Posterior cingulate gyrus (tissue), 11 donors: ENCODE results near the gene PIPOX.

Experiments
- DNase-seq, 10 donors: peaks; one replicate each; pipeline versions ENCODE4 v3.0.0 to v3.0.0-alpha.2; 2020 to 2021; ENCODE audit warnings: mixed read lengths in 3 of 10
- intact Hi-C: fragments of 100-400 bp; cut with DNase I; formaldehyde crosslinking; loops from one replicate; pipeline ENCODE4 v1.15.1; 2023

Gene PIPOX, protein sequence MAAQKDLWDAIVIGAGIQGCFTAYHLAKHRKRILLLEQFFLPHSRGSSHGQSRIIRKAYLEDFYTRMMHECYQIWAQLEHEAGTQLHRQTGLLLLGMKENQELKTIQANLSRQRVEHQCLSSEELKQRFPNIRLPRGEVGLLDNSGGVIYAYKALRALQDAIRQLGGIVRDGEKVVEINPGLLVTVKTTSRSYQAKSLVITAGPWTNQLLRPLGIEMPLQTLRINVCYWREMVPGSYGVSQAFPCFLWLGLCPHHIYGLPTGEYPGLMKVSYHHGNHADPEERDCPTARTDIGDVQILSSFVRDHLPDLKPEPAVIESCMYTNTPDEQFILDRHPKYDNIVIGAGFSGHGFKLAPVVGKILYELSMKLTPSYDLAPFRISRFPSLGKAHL

DNA sequence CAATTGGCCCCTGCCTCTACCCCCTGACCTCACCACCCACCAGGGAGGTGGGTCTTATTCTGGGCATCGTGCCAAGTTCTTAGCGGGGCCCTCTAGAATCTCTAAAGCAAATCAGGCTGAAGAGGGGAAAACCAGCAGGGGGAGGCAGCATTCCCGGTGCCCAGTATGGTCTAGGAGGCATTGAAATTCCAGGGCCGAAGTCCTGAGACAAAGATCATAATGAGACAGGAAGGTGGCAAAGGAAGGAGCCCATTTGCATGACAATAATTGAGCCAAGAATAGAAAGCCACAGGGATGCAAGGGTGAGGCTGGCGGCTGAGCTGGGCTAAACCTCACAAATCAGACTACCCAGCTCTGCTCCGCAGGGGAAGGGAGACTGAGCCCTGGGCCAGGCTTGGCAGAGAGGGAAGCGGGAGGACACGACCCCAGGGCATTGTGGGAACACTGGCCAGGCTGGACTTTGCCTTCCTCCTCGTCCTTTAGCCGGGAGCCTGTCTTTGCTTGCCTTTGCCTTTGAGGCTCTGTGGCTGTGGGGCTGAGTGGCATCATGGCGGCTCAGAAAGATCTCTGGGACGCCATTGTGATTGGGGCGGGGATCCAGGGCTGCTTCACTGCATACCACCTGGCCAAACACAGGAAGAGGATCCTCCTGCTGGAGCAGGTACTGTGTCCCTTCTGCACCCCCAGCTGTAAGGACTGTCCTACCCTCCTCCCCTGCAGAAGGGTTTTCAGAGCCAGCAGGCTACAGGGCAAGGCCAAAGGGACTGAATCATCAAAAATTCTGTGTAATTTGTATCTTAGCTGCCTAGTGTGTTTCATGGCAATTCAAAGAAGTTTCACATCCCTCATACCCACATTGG, at the start of gene PIPOX:
Gene PIPOX, plus strand, starts transcription at position 463 of the 860 bp plus-strand sequence. Its CDS starts 85 bp downstream, at position 548.
- peak in 8 of 10 donors; percentile 24 to 88 (median 46) for DNase-seq
- intact Hi-C loops = loop anchor here (2.0 kb wide), 1 partner anchor 76 kb away; no protein-coding TSS in a partner anchor

DNA sequence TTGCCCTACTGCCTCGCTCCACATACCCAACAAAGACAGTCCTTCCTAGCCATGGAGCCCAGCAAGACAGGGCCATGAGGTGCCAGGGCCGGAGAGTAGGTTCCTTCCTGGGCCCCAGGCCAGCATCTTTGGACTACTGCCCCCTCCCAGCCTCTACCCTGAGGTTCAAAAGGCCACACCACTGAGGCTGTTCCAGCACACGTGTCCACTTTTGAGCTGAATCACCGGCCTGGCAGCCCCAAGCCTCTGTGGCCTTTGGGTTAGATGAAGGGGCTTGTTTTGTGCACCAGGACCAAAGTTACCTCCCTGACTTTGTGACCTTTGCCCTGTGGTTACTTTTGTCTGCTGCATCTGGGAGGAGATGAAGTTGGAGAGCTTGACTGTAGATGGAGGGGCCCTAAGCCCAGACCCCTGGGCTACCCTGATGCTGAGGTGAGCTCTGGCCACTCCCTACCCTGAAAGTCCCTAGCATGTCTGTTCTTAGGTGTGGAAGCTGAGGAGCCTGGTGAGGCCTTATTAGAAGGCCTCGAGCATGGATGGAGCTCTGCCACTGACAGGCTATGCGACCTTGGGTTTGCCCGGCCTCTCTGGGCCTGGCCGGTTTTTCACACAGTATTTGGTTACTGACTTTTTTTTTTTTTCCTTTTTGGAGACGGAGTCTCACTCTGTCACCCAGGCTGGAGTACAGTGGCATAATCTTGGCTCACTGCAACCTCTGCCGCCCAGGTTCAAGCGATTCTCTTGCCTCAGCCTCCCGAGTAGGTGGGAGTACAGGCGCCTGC, 49.1 kb upstream of the PIPOX start:
- intact Hi-C loops = no loop called here
- no peak for DNase-seq

DNA sequence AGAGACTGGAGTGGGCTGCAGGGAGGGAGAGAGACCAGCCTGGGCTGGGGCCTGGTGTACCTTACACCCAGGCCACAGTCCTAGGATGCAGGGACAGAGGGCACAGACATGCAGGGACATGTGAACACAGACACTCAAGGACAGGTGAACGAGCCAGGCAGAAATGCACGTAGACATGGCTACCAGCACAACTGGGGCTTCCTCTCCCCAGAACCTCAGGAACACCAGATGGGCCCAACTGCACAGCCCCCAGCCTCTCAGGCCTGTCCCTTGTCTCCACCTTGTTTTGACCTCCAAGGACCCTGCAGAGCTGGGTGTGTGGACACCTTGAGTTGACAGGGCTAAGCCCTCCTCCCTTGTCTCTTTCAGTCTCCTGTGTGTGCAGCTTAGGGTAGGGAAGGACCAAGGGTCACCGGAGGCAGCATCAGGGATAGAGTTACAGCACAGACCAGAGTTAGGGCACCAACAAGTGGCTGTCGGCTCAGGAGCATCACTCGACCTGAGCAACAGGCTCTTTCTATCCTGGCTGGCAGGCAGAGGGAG, 46.3 kb upstream of the PIPOX start:
- intact Hi-C loops = no loop called here
- DNase-seq = no peak

DNA sequence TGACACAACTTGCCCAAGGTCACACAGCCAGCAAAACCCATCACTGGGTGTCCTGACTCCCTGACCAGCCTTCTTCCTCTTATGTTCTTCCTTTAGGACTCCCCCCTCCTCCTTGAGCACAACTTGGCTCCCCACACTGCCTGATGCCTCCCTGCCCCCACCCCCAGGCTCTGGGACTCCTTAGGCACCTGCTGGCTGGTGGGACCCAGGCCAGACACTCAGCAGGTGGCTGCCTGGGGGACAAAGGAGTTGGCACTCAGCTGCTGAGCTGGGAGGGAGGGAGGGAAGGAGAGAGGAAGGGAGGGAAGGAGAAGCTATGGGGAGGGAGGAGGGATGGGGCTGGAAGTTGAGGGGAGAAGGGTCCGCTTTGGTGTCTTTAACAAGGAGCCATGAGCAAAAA, 45.1 kb upstream of the PIPOX start:
- peak in 1 of 10 donors; percentile 67 for DNase-seq
- intact Hi-C loops = no loop called here

DNA sequence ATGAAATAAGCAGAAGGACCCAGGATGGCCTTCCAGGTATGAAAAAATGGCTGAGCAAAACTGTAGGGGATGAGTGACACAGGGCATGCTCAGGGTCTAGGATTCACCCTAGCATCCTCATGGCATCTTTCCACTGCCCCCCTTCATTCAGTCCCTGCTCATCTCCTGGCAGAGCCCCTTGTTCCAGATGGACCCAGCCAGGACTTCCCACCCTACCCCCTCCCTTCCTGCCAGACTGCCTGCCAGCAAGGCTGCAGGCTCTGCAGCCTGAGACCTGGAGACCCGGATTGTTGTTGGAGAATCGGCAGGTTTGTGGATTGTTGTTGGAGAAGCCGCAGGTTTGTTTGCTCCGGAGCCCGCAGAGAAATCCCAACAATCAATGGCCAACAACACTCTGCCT, 43.7 kb upstream of the PIPOX start:
- peak in 1 of 10 donors; percentile 18 for DNase-seq
- intact Hi-C loops = no loop called here

DNA sequence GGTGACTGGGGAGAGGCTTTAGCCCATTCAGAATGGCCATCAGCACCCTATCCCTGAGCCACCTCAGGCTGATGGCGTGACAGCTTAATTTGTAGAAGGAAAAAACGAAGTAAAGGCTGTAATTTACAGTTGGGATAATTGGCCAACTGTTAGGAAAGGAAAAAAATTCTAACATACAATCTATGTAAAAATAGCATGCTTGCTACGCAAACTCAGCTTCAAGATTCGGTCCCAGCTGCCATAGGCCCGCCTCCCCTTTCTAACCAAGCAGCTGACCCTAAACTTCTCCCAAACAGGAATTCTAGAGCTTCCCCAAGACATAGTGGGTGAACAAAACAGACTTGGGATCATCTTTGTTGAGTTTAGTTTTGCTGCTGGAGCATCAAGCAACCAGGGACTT, 42.0 kb upstream of the PIPOX start:
- peak in 1 of 10 donors; percentile 45 for DNase-seq
- intact Hi-C loops = no loop called here

DNA sequence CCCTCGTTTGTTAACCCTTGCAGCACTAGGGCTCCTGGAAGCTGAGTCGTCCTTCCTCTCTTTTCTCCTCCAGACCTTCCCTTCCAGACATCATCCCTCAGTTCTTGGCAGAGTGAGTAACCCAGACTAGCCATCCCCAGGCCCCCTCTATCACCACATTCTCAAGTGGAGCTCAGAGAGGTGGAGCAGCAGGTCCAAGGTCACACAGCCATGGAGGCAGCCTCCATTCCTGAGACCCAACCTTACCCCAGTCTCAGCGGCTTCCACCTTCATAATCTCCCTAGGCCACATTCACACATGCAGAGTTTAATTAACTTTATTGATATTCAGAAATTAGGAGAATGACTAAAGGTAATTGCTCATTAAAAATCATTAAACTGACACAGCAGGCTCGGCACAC, 40.1 kb upstream of the PIPOX start:
- intact Hi-C loops = no loop called here
- peak in 1 of 10 donors; percentile 31 for DNase-seq

DNA sequence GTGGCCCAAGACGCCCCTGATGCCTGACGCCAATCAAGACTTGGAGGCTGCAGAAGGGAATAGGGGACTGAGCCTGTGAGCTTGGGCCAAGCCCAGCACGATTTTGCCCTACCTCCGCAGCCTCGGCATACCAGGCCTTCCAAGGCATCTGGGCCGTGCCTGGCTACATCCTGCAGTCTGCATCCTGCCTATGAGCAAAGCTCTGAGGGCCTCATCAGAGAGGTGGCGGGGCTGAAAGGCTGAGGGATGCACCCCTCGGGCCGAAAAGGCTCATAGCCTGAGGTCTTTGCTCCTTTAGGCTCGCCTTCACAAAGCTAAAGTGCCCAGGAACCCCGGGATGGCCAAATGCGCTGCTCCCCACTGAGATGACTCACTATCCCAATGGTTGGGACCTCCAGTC, 39.7 kb upstream of the PIPOX start:
- intact Hi-C loops = no loop called here
- DNase-seq = peak in 2 of 10 donors; percentile 66 to 74

DNA sequence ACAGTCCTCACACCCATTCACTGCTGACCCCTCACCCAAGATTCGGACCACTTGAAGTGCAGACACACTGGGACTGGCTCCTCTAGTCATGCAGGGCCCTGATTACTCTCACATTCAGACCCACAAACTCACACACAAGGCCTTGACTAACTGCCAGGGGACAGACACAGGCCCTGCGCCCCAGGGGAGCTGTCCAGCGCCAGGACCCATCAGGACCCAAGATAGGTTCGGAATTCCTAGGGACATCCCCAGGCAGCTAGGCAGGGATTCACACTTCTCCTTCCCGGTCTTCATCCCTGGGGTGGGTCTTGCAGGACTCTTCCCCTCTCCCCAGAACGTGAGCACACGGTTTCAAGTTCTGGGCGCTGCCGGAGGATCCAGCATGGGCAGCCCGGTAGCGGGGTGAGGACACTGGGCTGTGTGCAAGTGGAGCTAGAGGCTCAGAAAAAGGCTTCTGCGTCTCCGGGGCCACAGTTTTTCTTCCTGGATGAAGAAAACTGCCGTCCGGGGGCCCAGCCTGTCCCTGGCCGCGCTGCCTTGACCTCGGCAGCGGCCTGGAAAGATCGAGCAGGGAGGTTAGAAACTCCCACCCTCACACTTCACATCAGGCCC, 38.8 kb upstream of the PIPOX start:
- intact Hi-C loops = no loop called here
- peak in 2 of 10 donors; percentile 57 to 87 for DNase-seq

DNA sequence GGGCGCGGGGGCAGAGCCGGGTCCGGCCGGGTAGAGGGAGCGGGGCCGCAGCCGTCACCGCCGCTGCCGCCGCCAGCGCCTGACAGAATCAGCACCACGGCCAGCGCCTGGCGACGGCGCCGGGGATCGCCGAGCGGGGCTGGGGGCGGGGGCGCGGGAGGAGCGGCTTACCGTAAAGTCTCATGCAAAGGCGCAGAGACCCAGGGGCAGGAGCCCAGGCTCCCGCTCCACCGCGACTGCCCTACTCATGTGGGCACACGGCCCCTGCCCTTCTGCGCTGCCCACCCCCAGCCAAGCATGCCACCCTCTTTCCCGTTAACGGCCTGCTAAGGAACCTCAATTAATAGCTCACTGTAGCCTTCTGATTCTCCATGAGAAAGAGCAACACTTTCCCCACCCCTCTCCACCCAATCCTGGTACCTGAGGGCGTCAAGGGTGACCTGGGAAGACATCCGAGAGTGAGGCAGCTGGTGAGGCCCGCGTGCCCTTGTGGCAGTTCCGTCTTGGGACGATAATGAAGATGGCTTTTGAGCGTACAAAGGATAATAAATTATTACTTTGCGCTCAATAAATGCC, 36.9 kb upstream of the PIPOX start, which contains the start of gene SEZ6:
Gene SEZ6, minus strand, starts transcription at position 98 of the 576 bp plus-strand sequence. CDS start 164 bp downstream, outside the sequence.
- peak; percentile 79 to 98 (median 86) for DNase-seq
- intact Hi-C loops = no loop called here

DNA sequence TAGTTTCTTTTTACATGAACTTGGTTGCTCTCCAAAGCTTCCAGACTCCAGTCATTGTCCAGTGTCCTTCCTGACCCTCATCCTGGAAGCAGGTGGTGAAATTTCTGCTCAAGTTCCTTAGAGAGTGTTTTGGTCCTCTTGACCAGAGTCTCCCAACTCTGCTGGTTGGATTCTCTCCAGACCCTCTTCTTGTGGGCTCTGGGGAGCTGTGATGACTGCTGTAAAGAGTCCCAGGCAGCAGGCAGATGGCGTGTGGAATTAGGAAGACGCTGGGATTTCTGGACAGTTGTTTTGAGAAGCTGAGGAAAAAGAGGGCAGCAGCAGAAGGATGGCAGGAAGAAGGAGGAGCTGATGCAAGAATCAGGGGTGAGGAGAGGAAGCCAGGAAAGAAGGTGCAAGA, 35.5 kb upstream of the PIPOX start:
- peak in 1 of 10 donors; percentile 17 for DNase-seq
- intact Hi-C loops = no loop called here

DNA sequence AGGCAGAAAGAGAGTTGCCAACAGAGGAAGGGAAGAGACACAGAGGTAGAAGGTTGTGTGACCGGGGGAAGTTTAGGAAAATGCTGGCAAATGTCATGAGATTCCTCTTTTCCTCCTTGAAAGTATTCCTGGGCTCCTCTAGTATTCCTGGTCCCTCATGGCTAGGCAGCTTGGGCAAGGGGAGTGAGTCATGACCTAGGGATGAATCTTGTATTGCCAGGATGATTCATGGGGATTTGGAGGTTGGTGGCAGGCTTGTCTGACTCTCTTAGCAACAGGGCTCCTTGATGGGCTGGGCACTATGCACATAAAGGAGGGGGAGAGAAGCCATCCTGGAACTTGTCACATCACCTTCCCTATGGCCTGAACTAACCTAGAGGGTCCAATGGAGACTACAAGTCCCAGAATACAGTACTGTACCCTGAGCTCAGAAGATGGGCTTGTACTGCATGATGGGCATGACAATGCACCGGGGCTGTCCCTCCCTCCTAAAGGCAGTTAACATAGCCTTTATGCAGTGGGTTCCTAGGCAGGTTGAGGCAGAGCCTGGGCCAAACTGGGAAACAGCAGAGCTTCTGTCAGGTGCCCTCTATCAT, 35.0 kb upstream of the PIPOX start:
- intact Hi-C loops = no loop called here
- peak in 1 of 10 donors; percentile 35 for DNase-seq

DNA sequence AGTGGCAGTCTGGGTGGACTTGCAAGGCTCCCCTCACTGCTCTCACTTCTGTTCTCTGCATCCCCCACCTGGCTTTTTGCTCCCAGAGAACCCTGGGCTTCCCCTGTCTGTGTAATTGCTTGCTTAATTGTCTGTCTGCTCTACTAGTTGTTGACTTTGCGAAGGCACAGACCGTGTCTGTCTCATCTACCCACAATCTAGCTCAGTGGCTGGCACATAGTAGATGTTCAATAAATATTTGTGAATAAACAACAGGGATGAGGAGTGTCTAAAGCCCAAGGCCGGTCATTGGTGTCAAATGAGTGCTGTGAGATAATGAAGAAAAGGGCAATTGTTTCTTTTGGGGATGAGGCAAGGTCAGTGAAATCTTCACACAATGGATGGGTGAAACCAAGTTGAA, 34.4 kb upstream of the PIPOX start:
- intact Hi-C loops = no loop called here

DNA sequence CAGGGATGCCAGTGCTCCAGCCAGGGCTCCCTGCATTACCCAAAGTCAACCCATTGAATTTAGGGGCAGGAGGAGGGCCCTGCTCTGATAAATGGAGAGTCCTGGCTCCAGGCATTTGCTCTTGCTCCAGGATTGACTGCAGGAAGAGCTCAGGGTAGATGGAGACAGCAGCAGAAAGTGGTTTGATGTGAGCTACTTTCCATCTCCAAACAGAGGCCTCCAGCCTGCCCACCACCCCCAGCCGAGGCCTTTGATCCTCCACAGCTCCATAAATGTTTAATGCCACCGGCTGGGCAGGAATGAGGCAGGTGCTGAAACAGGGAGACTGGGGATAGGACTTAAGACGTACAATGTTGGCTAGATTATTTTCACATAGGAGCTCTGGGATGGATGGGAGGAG, 32.8 kb upstream of the PIPOX start:
- intact Hi-C loops = no loop called here
- no peak for DNase-seq

More for the DNA sequence above, 34.4 kb upstream of the PIPOX start:
- no peak for DNase-seq

DNA sequence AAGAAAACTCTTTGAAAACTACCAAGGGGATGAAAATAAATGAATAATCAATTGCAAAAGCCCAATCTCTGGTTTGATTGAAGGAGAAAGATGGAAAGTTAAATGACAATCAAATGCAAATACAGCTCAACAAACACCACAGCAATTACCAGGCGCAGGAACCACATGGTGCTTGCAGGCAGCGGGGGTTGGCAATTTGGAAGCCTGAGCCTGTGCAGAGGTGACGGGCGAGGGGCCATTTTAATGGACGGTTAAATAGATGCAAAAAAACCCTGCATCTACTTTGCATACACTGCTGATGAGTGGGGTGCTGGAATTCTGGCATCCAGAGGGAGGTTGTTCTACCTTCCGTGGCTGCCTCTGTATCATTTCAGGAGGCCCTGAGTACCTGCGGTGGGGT, 32.4 kb upstream of the PIPOX start:
- DNase-seq = peak in 1 of 10 donors; percentile 63
- intact Hi-C loops = no loop called here

DNA sequence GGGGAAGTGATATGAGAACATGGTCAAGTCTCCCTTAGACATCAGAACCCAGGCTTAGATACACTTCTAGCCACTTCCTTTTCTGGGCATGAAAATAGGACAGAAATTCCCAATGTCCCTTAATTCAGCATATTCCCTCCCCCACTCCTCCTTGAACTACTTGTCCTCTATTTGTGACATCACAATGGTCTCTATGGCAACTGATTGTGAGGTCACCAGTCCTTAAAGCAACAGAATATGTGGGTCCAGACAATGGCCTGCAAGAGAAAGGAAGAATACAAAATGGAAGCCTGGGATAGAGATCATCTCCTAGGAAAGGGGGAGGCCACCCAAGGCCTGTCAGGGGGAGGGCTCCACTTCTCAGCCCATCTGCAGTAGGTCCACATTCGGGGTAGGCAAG, 30.4 kb upstream of the PIPOX start:
- intact Hi-C loops = no loop called here
- DNase-seq = no peak

DNA sequence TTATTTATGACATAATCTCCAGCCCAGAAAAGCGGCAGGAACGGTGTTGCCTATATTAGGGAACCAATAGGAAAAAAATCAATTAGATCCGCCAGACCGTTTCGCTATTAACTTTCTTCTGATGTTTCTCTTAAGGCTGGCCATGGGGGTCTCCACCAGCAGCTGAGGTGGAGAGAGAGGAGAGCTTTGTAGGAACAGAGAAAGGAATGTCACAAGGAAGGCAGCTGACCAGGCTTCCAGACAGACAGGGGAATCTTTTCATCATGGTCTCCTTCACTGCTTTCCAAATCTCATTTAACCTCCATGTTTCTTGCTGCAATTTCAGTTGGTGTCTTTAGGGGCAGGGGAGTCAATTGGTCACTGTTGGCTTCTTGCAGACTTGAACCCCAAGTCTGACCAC, 28.2 kb upstream of the PIPOX start:
- DNase-seq = no peak
- intact Hi-C loops = no loop called here

DNA sequence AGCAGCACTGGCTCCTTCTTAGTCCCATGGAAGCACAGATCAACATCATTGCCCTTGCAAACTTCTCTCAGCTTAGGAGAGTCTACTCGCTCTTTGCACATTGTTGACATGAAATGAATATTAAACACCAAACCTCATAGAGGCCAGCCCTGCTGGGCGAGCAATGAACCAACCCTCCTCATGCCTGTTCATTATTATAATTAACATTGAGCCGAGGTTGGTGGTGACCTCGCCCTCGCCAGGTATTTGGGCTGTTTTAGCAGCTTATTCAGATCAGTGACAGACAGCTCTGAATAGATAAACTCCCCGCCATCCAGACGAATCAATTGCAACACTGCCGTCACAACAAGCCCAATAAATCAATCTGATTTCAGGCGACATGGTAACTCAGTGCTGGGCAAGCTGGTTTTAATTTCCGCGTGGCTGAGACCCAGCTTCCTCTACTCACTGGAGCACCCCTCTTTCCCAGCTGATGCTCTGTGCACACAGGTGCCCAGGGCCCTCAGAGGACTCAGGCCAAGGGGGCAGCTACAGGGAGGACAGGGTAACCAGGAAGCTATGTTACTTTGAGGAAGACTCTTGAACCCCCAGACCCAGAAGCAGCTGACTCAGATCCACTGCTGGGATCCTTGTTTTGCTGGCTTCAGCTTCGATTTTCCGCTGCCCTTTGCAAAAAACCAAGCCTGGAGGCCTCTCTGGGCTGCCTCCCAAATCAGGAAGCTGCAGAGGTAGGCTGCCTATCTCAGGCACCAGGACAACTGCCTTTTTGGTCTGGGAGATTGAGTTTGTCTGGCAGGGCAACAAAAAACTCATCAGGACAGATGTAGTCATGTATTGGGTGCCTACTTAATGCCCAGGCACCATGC, 26.4 kb upstream of the PIPOX start:
- DNase-seq = no peak

More for the DNA sequence above, 26.4 kb upstream of the PIPOX start:
- intact Hi-C loops = no loop called here
